Astrocyte of the cerebellum (primary cell): ENCODE results near the gene TEX44.

Experiments
- DNase-seq: peaks from one replicate; pipeline ENCODE4 v3.0.0-alpha.2; 2011; ENCODE audit warnings: low read depth
- H3K4me3 ChIP-seq: 2 replicates; pipeline ENCODE4 v1.5.1; 2011; ENCODE audit warnings: mild to moderate bottlenecking, low read depth, low read length, moderate library complexity
- CTCF ChIP-seq: IDR thresholded peaks from 2 replicates; pipeline ENCODE4 v1.5.1; 2012; ENCODE audit warnings: low read length, low read depth, moderate library complexity, mild to moderate bottlenecking; ENCODE audit errors: missing control alignments
- in situ Hi-C: cut with HindIII; loops from 2 replicates; pipeline ENCODE4 v1.10.0; 2017; ENCODE audit warnings: low sequenced_read_pairs

Gene TEX44

GRCh38 chr2:231621051-231621879, 28.6 kb downstream of the TEX44 start:
- H3K4me3 ChIP-seq, result no peak overlapping the region
- no peak for DNase-seq
- no peak for TF ChIP-seq CTCF
- in situ Hi-C loops, result loop anchor here (10.0 kb wide), 1 partner anchor 74 kb away; no protein-coding TSS in a partner anchor

- no peak for TF ChIP-seq CTCF
- H3K4me3 ChIP-seq, result no peak overlapping the region
- DNase-seq, result no peak
- in situ Hi-C loops, result loop anchor here (10.0 kb wide), 1 partner anchor 72 kb away; no protein-coding TSS in a partner anchor
Observed at GRCh38 chr2:231622963-231623362, 30.3 kb downstream of the TEX44 start.

GRCh38 chr2:231626449-231626848, 33.8 kb downstream of the TEX44 start:
- no peak for TF ChIP-seq CTCF
- in situ Hi-C loops, result loop anchor here (10.0 kb wide), 1 partner anchor 68 kb away; no protein-coding TSS in a partner anchor
- H3K4me3 ChIP-seq, result no peak overlapping the region
- no peak for DNase-seq

- DNase-seq, result no peak
- no peak for TF ChIP-seq CTCF
- in situ Hi-C loops, result loop anchor here (10.0 kb wide), 1 partner anchor 67 kb away; no protein-coding TSS in a partner anchor
- no peak overlapping the region for H3K4me3 ChIP-seq
Observed at GRCh38 chr2:231627384-231628120, 34.9 kb downstream of the TEX44 start.

- in situ Hi-C loops, result no loop called here
- no peak for DNase-seq
- no peak overlapping the region for H3K4me3 ChIP-seq
- TF ChIP-seq CTCF, result no peak
Observed at GRCh38 chr2:231632559-231633142, 40.0 kb downstream of the TEX44 start.

- no peak for TF ChIP-seq CTCF
- no peak overlapping the region for H3K4me3 ChIP-seq
- in situ Hi-C loops, result no loop called here
- DNase-seq, result no peak
Observed at GRCh38 chr2:231633241-231633976, 40.7 kb downstream of the TEX44 start.
